H9 (cell line): ENCODE results near the gene B4GALNT2. TPM values are rescaled to one million over a fixed set of nuclear protein-coding genes. Genes with fewer than 3 reads are reported as not detected.
A peak's percentile ranks its signal among the peaks of the same experiment; 100 is the strongest.

Experiments
- DNase-seq: peaks from one replicate; pipeline ENCODE4 v3.0.0-alpha.2; 2017
- H2AFZ ChIP-seq: one replicate; pipeline ENCODE4 v1.6.1; 2013; ENCODE audit warnings: mild to moderate bottlenecking, low read length, control low read depth, moderate library complexity
- H2AK5ac ChIP-seq: 2 replicates; pipeline ENCODE4 v1.6.1; 2013; ENCODE audit warnings: low read length, control low read depth, mixed read lengths; ENCODE audit not compliant: insufficient read length
- H2BK120ac ChIP-seq: one replicate; pipeline ENCODE4 v1.6.1; 2013; ENCODE audit warnings: low read depth, mild to moderate bottlenecking, low read length, control low read depth, inconsistent platforms; ENCODE audit not compliant: poor library complexity, severe bottlenecking
- H2BK12ac ChIP-seq: 2 replicates; pipeline ENCODE4 v1.6.1; 2013; ENCODE audit warnings: low read length, control low read depth, mixed read lengths, low read depth; ENCODE audit not compliant: insufficient read length
- H2BK15ac ChIP-seq: 2 replicates; pipeline ENCODE4 v1.6.1; 2013; ENCODE audit warnings: low read depth, low read length, control low read depth
- H2BK20ac ChIP-seq: one replicate; pipeline ENCODE4 v1.6.1; 2013; ENCODE audit warnings: low read depth, mild to moderate bottlenecking, low read length, control low read depth, inconsistent platforms; ENCODE audit not compliant: poor library complexity, severe bottlenecking
- H2BK5ac ChIP-seq: 2 replicates; pipeline ENCODE4 v1.6.1; 2013; ENCODE audit warnings: low read length, control low read depth, mixed read lengths; ENCODE audit not compliant: insufficient read length
- H3K14ac ChIP-seq: 2 replicates; pipeline ENCODE4 v1.6.1; 2013; ENCODE audit warnings: low read length, control low read depth; ENCODE audit not compliant: insufficient read depth
- H3K18ac ChIP-seq: 2 replicates; pipeline ENCODE4 v1.6.1; 2013; ENCODE audit warnings: low read depth, mild to moderate bottlenecking, mixed read lengths, low read length, control low read depth; ENCODE audit not compliant: insufficient read length
- H3K23ac ChIP-seq: 2 replicates; pipeline ENCODE4 v1.6.1; 2013; ENCODE audit warnings: low read length, control low read depth, mixed read lengths, low read depth; ENCODE audit not compliant: insufficient read length
- H3K23me2 ChIP-seq: 2 replicates; pipeline ENCODE4 v1.6.1; 2013; ENCODE audit warnings: low read depth, mild to moderate bottlenecking, mixed read lengths, low read length, control low read depth; ENCODE audit not compliant: insufficient read length, poor library complexity, severe bottlenecking
- H3K27ac ChIP-seq: 2 replicates; pipeline ENCODE4 v1.5.1; 2013; ENCODE audit warnings: low read length, control low read depth, mixed read lengths, low read depth; ENCODE audit not compliant: insufficient read length
- H3K27me3 ChIP-seq: 2 replicates; pipeline ENCODE4 v1.6.1; 2013; ENCODE audit warnings: low read length, control low read depth, inconsistent platforms; ENCODE audit not compliant: insufficient read depth
- H3K4ac ChIP-seq: 2 replicates; pipeline ENCODE4 v1.6.1; 2013; ENCODE audit warnings: low read depth, mild to moderate bottlenecking, control low read depth, inconsistent platforms, low read length, moderate library complexity
- H3K4me1 ChIP-seq: 2 replicates; pipeline ENCODE4 v1.6.1; 2013; ENCODE audit warnings: low read length, control low read depth, inconsistent platforms; ENCODE audit not compliant: insufficient read depth
- H3K4me2 ChIP-seq: 2 replicates; pipeline ENCODE4 v1.6.1; 2013; ENCODE audit warnings: low read length, control low read depth, mixed read lengths; ENCODE audit not compliant: insufficient read length, insufficient read depth
- H3K56ac ChIP-seq: 2 replicates; pipeline ENCODE4 v1.6.1; 2013; ENCODE audit warnings: low read depth, mild to moderate bottlenecking, mixed read lengths, low read length, control low read depth; ENCODE audit not compliant: insufficient read length
- H3K79me1 ChIP-seq: 2 replicates; pipeline ENCODE4 v1.6.1; 2013; ENCODE audit warnings: low read depth, mild to moderate bottlenecking, moderate library complexity, low read length, control low read depth, inconsistent platforms; ENCODE audit not compliant: insufficient read depth, poor library complexity, severe bottlenecking
- H3K79me2 ChIP-seq: 2 replicates; pipeline ENCODE4 v1.6.1; 2013; ENCODE audit warnings: low read length, control low read depth, inconsistent platforms; ENCODE audit not compliant: insufficient read depth
- H3K9ac ChIP-seq: 2 replicates; pipeline ENCODE4 v1.6.1; 2013; ENCODE audit warnings: low read length, control low read depth, mixed read lengths; ENCODE audit not compliant: insufficient read length; ENCODE audit errors: extremely low read depth
- H3K9me3 ChIP-seq: one replicate; pipeline ENCODE4 v1.6.1; 2013; ENCODE audit warnings: low read depth, low read length, inconsistent platforms; ENCODE audit not compliant: control insufficient read depth
- H3T11ph ChIP-seq: one replicate; pipeline ENCODE4 v1.6.1; 2013; ENCODE audit warnings: mild to moderate bottlenecking, low read length, control low read depth, inconsistent platforms
- H4K20me1 ChIP-seq: one replicate; pipeline ENCODE4 v1.6.1; 2013; ENCODE audit not compliant: control insufficient read depth, insufficient read length, insufficient read depth
- H4K5ac ChIP-seq: 2 replicates; pipeline ENCODE4 v1.6.1; 2013; ENCODE audit warnings: low read depth, mild to moderate bottlenecking, mixed read lengths, low read length, control low read depth; ENCODE audit not compliant: insufficient read length
- H4K8ac ChIP-seq: replicated peaks from 2 replicates; pipeline ENCODE4 v1.6.1; 2013; ENCODE audit warnings: low read length, control low read depth, mixed read lengths, low read depth; ENCODE audit not compliant: insufficient read length
- H4K91ac ChIP-seq: 2 replicates; pipeline ENCODE4 v1.6.1; 2013; ENCODE audit warnings: low read depth, mild to moderate bottlenecking, moderate library complexity, mixed read lengths, low read length, control low read depth; ENCODE audit not compliant: insufficient read length
- H3K27ac Mint-ChIP-seq, 3 experiments: 2 replicates in 2 of 3; 3 replicates in 1 of 3; pipeline ENCODE4 v1.8.0; 2020 to 2021; ENCODE audit warnings: mixed read lengths in 3 of 3, mild to moderate bottlenecking in 1 of 3, moderate library complexity in 1 of 3
- H3K27me3 Mint-ChIP-seq: 2 replicates; pipeline ENCODE4 v1.8.0; 2021; ENCODE audit warnings: low read depth, mild to moderate bottlenecking, moderate library complexity, mixed read lengths
- H3K36me3 Mint-ChIP-seq, 3 experiments: 2 replicates in 2 of 3; 3 replicates in 1 of 3; pipeline ENCODE4 v1.8.0; 2020 to 2021; ENCODE audit warnings: low read depth in 3 of 3, mixed read lengths in 3 of 3; ENCODE audit not compliant: insufficient read depth in 1 of 3
- H3K4me1 Mint-ChIP-seq, 2 experiments: 2 replicates each; pipeline ENCODE4 v1.8.0; 2020; ENCODE audit warnings: mixed read lengths in 2 of 2
- H3K4me3 Mint-ChIP-seq, 2 experiments: 2 replicates in 1 of 2; 3 replicates in 1 of 2; pipeline ENCODE4 v1.8.0; 2020 to 2021; ENCODE audit warnings: mild to moderate bottlenecking in 2 of 2, mixed read lengths in 2 of 2, moderate library complexity in 1 of 2
- H3K9me3 Mint-ChIP-seq, 2 experiments: 2 replicates in 1 of 2; 3 replicates in 1 of 2; pipeline ENCODE4 v1.8.0; 2020; ENCODE audit warnings: mild to moderate bottlenecking in 2 of 2, mixed read lengths in 2 of 2, moderate library complexity in 1 of 2
- CTCF ChIP-seq: fragments of 200-600 bp; sonication (generic); conservative IDR thresholded peaks from 3 replicates; pipeline ENCODE4 v1.8.0; 2021; ENCODE audit warnings: antibody characterized with exemption, mild to moderate bottlenecking
- WGBS: extraction: QIAGEN DNeasy Blood & Tissue Kit; methylation state at CpG from one replicate; pipeline ENCODE4 v1.1.7; 2013; ENCODE audit warnings: missing lambda C conversion rate, low lambda C conversion rate, mixed read lengths; ENCODE audit not compliant: insufficient read length; ENCODE audit errors: extremely low coverage; 5-methylcytosine and 5-hydroxymethylcytosine counted together
- total RNA-seq: library from RNA; stranded (reverse); gene quantifications from 2 replicates; pipeline ENCODE4 v1.2.1, GENCODE V29; 2021

Gene B4GALNT2
- total RNA-seq, 1 experiment from 2014 or later, result not detected

GRCh38 chr17:49223168-49223516 lies 90.6 kb downstream of the B4GALNT2 start:
- peaks cover 27% of the 10 kb centered on the region in 2 experiments for H3K4me1 Mint-ChIP-seq
- H2AFZ ChIP-seq, result no peak overlapping the region
- H3K56ac ChIP-seq, result no peak overlapping the region
- H3K9me3 ChIP-seq, result no peaks in the 10 kb centered on the region
- H3K27ac ChIP-seq, result no peak overlapping the region
- peak overlapping the region; percentile 65 to 82; a peak in 4 of 5 replicates for H3K4me3 Mint-ChIP-seq
- no peak overlapping the region for H2BK15ac ChIP-seq
- DNase-seq, result no peak
- H4K5ac ChIP-seq, result no peak overlapping the region
- no peak overlapping the region for H2BK120ac ChIP-seq
- no peaks in the 10 kb centered on the region for H3K79me1 ChIP-seq
- no peak overlapping the region for H3K14ac ChIP-seq
- no peak overlapping the region for H3T11ph ChIP-seq
- no peaks in the 10 kb centered on the region; a peak in 1 of 7 replicates for H3K36me3 Mint-ChIP-seq
- H3K18ac ChIP-seq, result no peak overlapping the region
- no peaks in the 10 kb centered on the region for H3K9me3 Mint-ChIP-seq
- H3K27me3 ChIP-seq, result peaks cover 14% of the 10 kb centered on the region; the same call in 1 of the 2 replicates
- H3K9ac ChIP-seq, result no peak overlapping the region
- H2AK5ac ChIP-seq, result no peak overlapping the region
- no peaks in the 10 kb centered on the region for H3K79me2 ChIP-seq
- no peak overlapping the region for H3K4ac ChIP-seq
- H4K8ac ChIP-seq, result no peak overlapping the region
- H3K23me2 ChIP-seq, result peaks cover 8% of the 10 kb centered on the region
- H3K4me1 ChIP-seq, result no peaks in the 10 kb centered on the region
- no peaks in the 10 kb centered on the region for H4K20me1 ChIP-seq
- H3K23ac ChIP-seq, result no peak overlapping the region
- no peak overlapping the region for H2BK20ac ChIP-seq
- peak overlapping the region; percentile 62 for H3K4me2 ChIP-seq
- H2BK5ac ChIP-seq, result no peak overlapping the region
- peaks cover 75% of the 10 kb centered on the region for H3K27me3 Mint-ChIP-seq
- TF ChIP-seq CTCF, result no peak
- H2BK12ac ChIP-seq, result no peak overlapping the region
- WGBS, result no CpG with 5 or more reads among the region's 9 CpGs
- no peak overlapping the region; a peak in 1 of 7 replicates for H3K27ac Mint-ChIP-seq
- no peak overlapping the region for H4K91ac ChIP-seq
